Epidermal melanocyte (primary cell): Measurements from ENCODE around the gene C2orf68.
"Not testable (repeated sequence)": the region's sequence is repeated elsewhere in the genome, so short reads cannot be mapped to it uniquely, and the experiment has no call there.

ENCODE experiments used
- DNase-seq: peaks from one replicate; pipeline ENCODE4 v3.0.0; 2011; ENCODE audit warnings: low spot score; ENCODE audit not compliant: insufficient read length

The C2orf68 gene, protein sequence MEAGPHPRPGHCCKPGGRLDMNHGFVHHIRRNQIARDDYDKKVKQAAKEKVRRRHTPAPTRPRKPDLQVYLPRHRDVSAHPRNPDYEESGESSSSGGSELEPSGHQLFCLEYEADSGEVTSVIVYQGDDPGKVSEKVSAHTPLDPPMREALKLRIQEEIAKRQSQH

DNA sequence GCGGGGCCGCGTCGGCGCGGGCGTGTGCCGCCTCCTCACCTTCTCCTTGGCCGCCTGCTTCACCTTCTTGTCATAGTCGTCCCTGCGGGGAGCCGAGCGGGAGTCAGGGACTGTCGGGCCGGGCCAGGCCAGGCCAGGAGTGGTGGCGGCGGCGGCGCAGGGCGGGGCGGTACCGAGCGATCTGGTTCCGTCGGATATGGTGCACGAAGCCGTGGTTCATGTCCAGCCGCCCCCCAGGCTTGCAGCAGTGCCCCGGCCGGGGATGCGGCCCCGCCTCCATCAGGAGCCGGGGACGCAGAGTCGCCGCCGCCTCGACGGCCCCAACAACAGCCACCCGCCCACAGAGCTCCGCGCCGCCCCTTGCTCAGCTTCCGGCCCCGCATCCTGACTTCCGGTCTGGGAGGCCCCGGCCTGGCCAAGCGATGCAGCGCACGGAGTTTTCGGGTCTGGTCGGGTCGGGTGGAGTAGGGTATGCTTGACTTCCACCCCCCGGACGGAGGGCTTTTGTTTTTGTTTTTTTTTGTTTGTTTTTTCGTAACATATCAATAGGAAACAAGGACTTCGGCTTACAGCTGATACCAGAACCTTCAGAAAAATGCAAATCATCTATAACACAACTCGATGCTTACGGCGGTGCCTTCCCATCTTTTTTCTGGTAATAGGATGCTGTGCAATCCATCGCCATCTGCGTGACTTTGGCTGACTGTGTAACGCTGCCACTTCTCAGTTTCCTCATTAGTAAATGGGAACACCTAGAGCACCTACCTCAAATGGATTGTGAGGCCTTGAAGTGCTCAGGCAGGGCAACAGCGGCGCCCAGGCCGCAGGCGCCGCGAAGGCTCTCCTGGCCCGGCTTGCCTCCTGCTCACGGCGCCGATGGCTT lies at the start of gene C2orf68:
Gene C2orf68 (minus strand): TSS at position 362 of the 883 bp plus-strand sequence. CDS start 82 bp downstream, at position 280.
- peak; percentile 90 for DNase-seq

DNA sequence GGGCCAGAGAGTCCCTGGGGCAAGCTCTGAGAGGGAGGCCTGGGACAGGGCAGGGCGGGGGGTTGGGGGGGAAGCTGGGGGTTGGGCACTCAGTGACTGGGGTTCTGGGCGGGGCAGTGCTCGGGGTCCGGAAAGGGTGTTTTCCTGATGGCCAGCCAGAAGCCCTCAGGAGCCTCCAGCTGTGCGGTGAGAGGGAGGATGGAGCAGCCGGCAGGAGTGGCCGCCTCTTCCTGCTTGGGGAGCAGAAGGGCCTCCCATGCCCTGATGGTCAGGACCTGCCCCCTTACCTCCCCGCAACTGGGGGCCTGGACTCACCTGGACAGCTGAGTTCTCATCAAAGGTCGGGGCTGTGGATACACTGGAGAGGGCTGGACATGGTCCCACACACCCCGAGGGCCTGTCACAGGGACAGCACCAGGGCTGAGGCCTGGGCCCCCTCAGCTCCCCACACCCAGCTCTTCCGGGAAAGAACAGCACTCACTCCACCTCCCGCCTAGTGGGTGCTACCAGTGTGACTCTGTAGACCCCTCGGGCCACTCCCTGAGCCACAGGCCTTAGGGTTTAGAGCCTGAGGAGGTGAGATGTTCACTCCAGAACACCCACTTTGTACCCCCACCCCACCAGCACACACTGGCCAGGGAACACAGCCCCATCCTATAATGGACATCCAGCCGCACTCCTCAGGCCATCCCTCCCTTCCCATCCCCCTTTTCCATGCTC lies 49.4 kb upstream of the C2orf68 start:
- DNase-seq, result no peak

DNA sequence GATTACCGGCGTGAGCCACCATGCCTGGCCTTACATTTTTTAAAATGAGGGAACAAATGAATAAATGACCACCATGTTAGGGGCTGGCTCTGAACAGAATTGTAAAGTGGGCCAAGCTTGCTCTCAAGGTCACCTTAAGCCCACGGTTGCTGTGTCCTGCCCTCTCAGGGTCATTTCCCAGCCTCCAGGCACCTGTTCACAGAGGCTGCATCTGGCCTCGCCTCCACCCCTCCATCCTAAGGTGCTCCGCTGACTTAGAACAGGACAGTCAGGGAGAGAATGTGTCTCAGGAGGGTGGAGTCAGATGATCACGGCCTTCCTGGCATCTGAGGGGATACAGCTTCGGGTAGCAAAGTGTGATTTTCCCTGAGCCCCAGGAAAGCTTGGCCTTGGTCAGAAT lies 48.9 kb upstream of the C2orf68 start:
- no peak for DNase-seq

DNA sequence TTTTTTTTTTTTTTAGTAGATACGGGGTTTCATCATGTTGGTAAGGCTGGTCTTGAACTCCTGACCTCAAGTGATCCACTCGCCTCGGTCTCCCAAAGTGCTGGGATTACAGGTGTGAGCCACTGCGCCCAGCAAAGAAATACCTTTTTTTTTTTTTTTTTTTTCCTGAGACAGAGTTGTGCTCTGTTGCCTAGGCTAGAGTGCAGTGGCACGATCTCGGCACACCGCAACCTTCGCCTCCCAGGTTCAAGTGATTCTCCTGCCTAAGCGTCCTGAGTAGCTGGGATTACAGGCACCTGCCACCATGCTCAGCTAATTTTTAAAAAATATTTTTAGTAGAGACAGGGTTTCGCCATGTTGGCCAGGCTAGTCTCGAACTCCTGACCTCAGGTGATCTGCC lies 48.4 kb upstream of the C2orf68 start:
- DNase-seq, result not testable (repeated sequence)

DNA sequence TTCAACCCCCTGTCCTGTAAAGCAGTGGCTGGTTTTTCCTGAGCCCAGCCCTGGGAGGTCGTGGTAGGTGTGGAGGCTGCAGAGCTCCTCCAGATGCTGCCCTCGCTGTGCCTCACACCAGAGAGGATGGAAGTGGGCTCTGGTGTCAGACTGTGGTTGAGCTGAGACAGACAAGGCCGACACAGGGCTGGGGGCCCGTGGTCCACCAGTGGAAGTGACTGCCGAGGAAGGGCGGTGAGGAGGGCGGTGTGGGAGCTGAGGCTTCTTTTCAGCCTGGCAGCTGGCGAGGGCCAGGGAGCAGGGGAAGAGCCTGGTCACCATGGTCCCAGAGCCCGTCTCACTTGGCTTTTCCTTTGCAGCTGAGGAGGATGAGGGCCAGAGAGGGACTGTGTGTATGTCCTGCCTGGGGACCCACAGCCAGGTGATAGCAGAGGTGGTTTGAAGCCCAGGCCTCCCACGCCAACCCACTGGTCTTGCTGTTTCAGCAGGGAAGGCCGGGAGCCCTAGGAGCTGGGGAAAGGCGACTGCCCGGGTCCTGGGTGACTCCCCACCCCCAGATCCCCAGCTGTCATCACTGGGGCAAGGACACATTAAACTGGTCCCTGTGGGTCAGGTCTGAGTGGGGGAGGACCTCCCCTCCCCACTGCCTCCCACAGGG lies 47.6 kb upstream of the C2orf68 start:
- no peak for DNase-seq

DNA sequence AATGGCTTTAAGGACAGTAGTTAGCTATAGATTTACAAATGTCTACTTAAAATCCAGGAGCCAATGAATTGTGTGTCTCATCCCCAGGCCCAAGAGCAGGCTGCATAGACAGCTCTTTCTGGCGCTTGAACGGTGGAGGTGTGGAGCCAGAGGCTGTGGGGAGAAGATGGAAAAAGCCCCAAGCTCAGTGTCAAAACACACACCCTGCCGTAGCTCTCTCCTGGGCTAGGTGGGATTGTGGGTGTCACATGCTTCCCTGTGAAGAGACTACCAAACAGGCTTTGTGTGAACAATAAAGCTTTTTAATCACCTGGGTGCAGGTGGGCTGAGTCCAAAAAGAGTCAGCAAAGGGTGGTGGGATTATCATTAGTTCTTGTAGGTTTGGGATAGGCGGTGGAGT lies 45.5 kb upstream of the C2orf68 start:
- DNase-seq, result not testable (repeated sequence)

DNA sequence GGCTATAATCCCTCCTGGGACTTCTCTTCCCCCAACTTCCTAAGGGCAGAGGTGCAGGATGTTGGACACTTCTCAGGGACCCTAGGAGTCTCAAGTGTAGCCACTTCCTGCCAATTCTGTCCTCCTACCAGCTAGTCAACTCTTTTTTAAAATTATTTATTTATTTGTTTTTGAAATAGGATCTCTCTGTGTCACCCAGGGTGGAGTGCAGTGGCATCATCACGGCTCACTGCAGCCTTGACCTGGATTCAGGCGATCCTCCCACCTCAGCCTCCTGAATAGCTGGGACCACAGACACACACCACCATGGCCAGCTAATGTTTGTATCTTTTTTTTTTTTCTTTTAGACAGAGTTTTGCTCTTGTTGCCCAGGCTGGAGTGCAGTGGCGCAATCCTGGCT lies 44.6 kb upstream of the C2orf68 start:
- no peak for DNase-seq

DNA sequence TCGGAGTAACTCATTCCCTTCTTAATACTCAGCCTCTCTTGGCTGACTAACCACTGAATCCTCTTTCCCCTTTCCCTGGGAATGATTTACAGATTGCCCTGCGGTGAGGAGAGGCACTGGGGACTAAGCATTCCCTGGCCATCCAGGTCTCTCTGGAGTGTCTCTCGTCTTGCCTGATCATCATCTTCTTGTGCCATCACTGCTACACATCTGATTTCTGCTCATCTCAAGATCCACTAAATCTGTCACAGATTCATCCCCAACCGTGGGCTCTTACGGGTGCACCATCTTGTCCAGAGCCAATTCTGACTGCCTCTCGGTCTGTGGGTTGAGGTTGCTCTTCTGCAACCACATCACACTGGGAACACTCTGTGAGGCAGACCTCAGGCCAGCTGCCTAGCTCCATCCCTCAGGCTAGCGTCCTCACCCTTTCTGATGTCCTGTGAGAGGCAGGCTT lies 44.1 kb upstream of the C2orf68 start:
- no peak for DNase-seq

DNA sequence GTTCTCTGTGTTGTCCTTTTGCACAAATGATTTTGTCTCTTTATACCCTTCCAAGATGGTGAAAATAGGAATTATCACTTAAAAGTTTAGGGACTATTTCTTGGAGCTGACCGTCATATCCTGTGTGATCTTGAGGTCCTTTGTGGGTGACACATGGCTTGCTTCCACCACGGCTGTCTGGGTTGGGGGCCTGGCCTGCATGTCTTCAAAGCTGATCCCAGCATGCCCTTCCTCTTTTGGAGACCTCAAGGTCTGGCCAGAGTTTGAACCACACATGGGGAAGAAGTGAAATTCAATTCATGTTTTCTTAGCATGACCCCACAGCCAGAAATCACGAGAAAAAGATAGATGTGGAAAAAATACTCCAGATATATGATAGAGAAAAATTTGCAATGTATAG lies 42.1 kb upstream of the C2orf68 start:
- no peak for DNase-seq

DNA sequence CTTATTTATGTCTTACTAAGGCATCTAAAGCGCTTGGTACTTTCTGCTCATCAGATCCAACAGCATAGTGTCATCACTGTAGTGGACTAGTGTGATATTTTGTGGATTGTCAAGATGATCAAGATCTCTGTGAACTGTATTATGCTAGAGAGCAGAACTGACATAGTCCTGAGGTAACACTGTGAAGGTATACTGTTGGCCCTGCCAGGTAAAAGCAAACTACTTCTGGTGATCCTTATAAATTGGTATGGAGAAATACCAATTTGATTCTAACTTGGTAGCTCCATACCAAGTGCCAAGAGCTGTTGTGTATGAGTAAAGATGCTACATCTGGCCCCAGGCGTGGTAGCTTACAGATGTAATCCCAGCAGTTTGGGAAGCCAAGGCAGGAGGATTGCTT lies 40.2 kb upstream of the C2orf68 start:
- no peak for DNase-seq

DNA sequence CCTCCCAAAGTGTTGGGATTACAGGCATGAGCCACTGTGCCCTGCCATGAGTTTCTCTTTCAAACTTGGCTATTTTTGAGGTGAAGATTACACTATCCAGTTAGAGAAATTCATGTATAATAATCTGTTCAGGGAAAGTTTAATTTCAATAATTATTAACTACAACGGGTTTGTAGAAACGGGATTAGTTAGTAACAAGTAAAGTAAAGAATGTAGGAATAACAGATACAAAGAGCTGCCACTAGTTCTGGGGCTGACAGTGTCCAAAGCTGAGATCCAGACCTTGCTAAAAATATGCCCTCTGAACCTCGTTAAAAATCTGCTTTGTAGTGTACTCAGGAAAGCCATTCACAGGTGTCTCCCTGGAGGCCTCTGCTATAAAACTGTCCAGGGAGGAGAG lies 39.2 kb upstream of the C2orf68 start:
- DNase-seq, result no peak

DNA sequence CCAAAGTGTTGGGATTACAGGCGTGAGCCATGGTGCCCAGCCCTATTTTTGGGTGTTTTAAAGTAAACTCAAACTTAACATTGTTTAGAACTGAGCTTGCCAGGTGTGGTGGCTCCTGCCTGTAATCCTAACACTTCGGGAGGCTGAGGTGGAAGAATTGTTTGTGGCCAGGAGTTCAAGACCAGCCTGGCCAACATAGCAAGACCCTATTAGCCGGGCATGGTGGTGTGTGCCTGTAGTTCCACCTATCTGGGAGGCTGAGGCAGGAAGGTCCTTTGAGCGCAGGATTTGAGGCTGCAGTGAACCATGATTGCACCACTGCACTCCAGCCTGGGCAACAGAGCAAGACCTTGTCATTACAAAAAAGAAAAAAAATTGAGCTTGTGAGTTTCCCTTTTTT lies 38.6 kb upstream of the C2orf68 start:
- DNase-seq, result no peak

DNA sequence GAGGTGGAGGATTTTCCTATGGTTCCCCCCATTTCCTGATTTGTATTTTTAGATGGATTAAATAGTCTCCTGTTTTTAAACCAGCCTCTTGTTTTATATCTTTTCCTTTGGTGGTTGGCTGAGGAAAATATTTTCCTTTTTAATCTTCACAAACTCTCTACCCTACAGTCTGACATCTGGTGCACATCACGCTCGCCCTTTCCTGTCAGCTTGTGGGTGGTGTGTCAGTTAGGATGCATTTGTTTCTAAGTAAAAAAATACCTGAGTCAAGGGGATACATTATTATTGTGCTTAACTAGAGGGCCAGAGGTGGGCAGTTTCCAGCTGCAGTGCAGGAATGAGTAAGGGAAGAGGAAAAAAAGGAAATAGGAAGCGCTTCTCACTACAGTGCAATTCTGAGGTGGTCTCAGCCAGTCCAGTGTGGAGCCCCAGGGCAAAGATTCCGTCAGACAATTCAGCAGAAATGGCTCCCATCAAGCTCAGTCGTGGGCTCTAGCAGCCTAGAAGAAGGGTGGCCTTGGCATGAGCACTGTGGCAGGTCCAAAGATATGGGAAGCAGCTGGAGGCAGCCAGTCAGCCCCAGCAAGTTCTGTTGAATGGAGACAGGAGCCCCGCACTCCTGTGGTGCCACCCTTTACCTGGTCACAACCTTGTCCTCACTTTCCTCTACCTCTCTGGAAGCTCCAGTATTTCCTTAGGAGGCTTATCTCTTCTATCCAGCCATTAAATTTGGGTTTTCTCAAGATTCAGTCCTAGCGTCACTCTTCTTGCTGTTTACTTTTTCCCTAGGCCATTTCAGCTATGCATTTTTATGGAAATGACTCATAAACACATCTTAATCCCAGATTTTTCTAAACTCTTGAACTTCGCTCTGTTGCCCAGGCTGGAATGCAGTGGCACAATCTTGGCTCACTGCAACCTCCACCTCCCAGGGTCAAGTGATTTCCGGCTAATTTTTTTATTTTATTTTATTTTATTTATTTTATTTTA lies 37.6 kb upstream of the C2orf68 start:
- peak; percentile 38 for DNase-seq

DNA sequence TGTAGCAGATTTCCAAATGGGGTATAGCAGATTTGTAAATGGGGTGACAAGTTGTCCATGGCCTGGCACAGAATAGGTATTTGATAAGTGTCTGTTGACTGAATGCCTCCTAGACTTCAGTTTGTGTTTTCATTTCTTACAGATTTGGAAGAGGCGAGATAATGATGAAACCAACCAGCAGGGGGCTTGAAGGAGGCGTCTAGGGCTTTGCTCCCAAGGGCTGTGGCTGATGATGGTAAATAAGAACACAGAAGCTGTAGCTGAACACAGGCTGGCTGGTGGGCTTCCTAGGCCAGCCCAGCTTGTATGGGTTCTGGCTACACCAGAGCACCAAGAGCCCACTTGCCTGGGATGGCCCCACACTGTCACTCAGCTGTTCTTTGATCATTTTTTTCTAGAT lies 36.8 kb upstream of the C2orf68 start:
- peak; percentile 44 for DNase-seq

DNA sequence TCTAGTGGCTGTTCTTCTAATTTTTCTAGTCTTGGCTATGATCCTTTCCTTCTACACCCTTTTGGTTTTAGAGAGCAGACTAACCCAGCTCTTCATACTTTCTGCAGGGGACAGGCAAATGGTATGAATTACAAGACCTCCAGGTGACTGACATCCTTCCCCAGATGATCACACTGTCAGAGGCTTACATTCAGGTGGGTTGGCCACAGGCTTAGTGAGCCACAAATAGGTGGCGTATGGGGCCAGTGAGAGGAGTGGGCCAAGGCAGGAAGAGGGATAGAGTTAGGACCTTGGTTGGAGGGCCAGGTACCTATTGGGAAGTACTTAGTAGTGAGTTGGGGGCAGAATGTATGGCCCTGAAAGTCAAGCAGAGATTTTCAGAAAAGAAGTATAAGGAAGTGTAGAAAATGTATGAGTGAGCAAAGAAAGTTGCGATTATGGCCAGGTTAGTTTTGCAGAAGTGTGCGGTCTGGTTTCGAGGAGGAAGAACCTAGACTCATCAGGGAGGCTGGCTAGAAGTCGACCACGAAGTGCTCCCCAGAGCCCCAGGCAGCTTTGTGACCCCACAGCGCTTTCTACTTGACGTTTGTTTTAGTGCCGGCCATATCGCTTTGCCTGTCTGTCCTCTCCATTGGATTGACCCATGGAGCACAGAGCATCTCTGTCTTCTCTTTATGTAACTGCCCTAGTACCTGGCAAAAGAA lies 36.1 kb upstream of the C2orf68 start:
- no peak for DNase-seq

DNA sequence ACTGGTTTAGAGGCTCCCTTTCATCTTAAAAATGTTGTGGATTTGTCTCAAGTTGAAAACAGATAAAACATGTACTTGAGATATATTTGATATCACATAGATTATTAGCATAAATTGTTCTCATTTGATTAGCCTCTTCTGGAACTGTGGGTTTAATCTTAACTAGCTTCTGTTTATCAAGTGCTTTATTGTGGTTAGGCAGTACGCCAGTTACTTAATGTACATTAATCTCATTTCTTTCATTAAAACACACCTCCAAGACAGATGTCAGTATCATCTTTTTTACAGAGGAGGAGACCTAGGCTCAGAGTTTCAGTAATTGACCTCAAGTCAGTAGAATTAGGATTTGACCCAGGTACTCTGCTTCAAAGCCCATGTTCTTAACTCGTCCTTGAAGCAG lies 34.3 kb upstream of the C2orf68 start:
- no peak for DNase-seq

DNA sequence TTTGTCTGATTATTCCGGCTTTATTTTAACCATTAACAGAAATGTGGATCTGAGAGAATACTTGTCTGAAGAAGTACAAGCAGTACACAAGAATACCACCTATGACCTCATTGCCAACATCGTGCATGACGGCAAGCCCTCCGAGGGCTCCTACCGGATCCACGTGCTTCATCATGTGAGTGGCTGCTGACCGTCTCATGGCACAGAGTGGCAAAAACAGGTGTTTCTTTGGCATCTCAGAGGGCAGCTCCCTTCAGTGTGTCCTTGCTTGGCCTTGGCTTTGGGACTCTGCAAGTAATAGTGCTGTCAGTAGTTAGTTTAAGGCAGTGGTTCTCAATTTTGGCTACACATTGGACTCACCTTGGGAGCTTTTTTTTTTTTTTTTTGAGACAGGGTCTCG lies 33.0 kb upstream of the C2orf68 start:
- DNase-seq, result no peak

DNA sequence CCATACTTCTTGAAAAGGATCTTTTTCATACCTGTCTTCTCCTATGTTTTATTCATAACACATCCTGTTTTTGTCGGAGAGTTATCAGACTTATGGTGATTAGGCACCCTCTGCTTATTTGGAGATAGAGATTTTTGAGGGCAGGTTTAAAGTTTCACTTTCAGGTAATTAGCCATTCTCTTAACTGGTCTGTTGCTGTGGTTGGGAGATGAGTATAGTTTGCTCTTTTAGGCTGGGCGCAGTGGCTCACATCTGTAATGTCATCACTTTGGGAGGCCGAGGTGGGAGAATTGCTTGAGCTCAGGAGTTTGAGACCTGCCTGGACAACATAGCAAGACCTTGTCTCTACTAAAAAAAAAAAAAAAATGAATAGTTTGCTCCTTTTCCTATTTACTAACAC lies 30.9 kb upstream of the C2orf68 start:
- DNase-seq, result no peak

DNA sequence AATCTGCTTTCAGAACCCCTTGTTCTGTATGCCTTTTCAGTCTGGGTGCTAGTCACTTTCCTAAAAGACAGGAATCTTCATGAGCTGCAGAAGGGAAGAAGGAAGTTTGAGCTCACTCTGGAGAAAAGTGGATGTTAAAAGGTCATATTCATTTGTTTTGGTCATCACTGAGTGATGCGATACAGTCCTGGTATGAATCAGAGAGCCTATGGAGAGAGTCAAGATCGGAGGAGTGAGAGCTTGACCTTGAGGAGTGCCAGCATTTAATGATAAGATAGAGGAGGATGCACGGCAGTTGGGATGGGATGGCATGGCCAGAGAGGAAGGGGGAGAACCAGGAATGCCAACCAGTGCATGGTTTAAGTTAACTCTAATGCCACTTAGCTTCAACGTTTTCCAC lies 23.8 kb upstream of the C2orf68 start:
- DNase-seq, result no peak

DNA sequence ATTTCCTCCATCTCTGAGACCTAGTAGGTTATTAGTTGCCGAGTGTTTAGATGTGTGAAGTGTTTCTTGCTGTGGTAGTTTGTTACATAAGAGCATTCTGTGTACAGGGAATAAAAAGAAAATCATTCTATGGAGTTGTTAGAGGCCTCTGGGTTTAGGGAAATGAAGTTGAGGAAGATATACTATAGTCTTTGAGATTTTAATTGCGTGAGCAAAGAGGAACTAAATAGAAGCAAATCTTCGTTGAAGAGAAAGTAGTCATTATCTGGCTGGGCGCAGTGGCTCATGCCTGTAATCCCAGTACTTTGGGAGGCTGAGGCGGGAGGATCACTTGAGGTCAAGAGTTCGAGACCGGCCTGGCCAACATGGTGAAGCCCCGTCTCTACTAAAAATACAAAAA lies 23.1 kb upstream of the C2orf68 start:
- DNase-seq, result no peak
